ENCODE measurements around the gene LGALS4.

DNA sequence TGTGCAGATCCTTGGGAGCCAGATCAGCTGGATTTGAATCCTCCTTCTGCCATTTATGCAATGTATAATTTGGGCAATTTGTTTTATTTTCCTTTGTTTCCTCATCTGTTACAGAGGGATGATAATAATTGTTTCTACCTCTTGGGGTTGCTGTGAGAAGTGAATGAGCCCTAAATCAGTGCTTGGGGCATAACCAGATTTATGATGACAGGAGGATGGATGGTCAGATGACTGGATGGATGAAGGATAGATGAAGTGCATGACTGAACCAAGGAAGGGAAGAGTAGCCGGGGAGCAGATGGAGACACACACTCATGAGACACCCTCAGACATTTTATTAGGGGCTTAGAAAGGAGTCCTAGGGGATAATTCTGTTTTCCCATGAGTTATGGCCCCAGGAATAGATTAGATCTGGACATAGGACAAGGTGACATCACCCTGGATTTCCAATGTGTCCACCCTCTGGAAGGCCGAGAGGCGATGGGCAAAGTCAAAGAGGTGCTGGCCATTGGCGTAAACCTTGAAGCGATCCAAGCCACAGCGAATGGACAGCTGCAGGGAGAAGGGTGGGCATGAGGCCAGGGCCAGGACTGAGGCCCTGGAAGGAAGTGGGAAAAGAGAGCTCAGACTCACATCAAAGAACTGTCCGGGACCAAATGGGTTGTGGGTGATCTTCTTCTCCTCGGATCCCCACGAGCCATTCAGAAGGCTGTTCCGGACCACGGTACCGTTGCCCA is 11.2 kb downstream of the LGALS4 start:
- no peak for TF ChIP-seq POLR2A (IDR thresholded peaks at IDR 0.05; ENCODE audit: low read length)
- TF ChIP-seq GATA1 (IDR thresholded peaks at IDR 0.05; ENCODE audit: low read depth, low read length) = no peak
